ENCODE measurements around the gene QSOX1.

The QSOX1 gene

GRCh38 chr1:180187626-180188025 lies 33.0 kb downstream of the QSOX1 start:
- no peak for ATAC-seq
- H3K36me3 Mint-ChIP-seq: peaks cover 92% of the 10 kb centered on the region
- H3K4me3 Mint-ChIP-seq: no peak overlapping the region
- no peaks in the 10 kb centered on the region for H3K4me1 Mint-ChIP-seq
- H3K27ac Mint-ChIP-seq: no peak overlapping the region
- H3K9me3 Mint-ChIP-seq: no peaks in the 10 kb centered on the region
- H3K27me3 Mint-ChIP-seq: no peaks in the 10 kb centered on the region

GRCh38 chr1:180188091-180188506 lies 33.4 kb downstream of the QSOX1 start:
- no peak for ATAC-seq
- Mint-ChIP-seq H3K4me1 (no peaks in the 10 kb centered on the region), H3K36me3 (peaks cover 92% of the 10 kb centered on the region), H3K4me3 (no peak overlapping the region), H3K27ac (no peak overlapping the region), H3K9me3 (no peaks in the 10 kb centered on the region), H3K27me3 (no peaks in the 10 kb centered on the region)

- ATAC-seq: no peak
- no peak overlapping the region for H3K4me3 Mint-ChIP-seq
- H3K27me3 Mint-ChIP-seq: no peaks in the 10 kb centered on the region
- no peaks in the 10 kb centered on the region for H3K4me1 Mint-ChIP-seq
- peaks cover 92% of the 10 kb centered on the region for H3K36me3 Mint-ChIP-seq
- no peak overlapping the region for H3K27ac Mint-ChIP-seq
- no peaks in the 10 kb centered on the region for H3K9me3 Mint-ChIP-seq
Observed at GRCh38 chr1:180188684-180189175, 34.1 kb downstream of the QSOX1 start.

GRCh38 chr1:180190091-180190490 lies 35.4 kb downstream of the QSOX1 start:
- H3K4me1 Mint-ChIP-seq: no peaks in the 10 kb centered on the region
- H3K4me3 Mint-ChIP-seq: no peak overlapping the region
- no peak overlapping the region for H3K27ac Mint-ChIP-seq
- H3K27me3 Mint-ChIP-seq: no peaks in the 10 kb centered on the region
- no peaks in the 10 kb centered on the region for H3K9me3 Mint-ChIP-seq
- peaks cover 89% of the 10 kb centered on the region for H3K36me3 Mint-ChIP-seq
- no peak for ATAC-seq

- Mint-ChIP-seq H3K9me3 (no peaks in the 10 kb centered on the region), H3K36me3 (peaks cover 88% of the 10 kb centered on the region), H3K4me3 (no peak overlapping the region), H3K4me1 (no peaks in the 10 kb centered on the region), H3K27ac (no peak overlapping the region), H3K27me3 (no peaks in the 10 kb centered on the region)
- ATAC-seq: no peak
Observed at GRCh38 chr1:180192172-180192571, 37.5 kb downstream of the QSOX1 start.

GRCh38 chr1:180193141-180194047 lies 38.7 kb downstream of the QSOX1 start:
- H3K9me3 Mint-ChIP-seq: no peaks in the 10 kb centered on the region
- no peak overlapping the region for H3K27ac Mint-ChIP-seq
- peaks cover 88% of the 10 kb centered on the region for H3K36me3 Mint-ChIP-seq
- H3K4me1 Mint-ChIP-seq: no peaks in the 10 kb centered on the region
- H3K4me3 Mint-ChIP-seq: no peak overlapping the region
- no peaks in the 10 kb centered on the region for H3K27me3 Mint-ChIP-seq
- ATAC-seq: no peak

- Mint-ChIP-seq H3K4me1 (no peaks in the 10 kb centered on the region), H3K9me3 (no peaks in the 10 kb centered on the region), H3K36me3 (peaks cover 83% of the 10 kb centered on the region), H3K27ac (no peak overlapping the region), H3K27me3 (no peaks in the 10 kb centered on the region), H3K4me3 (no peak overlapping the region)
- ATAC-seq: no peak
Observed at GRCh38 chr1:180194048-180194425, 39.4 kb downstream of the QSOX1 start.

GRCh38 chr1:180194546-180195207 lies 40.0 kb downstream of the QSOX1 start:
- ATAC-seq: no peak
- Mint-ChIP-seq H3K4me3 (no peak overlapping the region), H3K27me3 (no peaks in the 10 kb centered on the region), H3K9me3 (no peaks in the 10 kb centered on the region), H3K36me3 (peaks cover 83% of the 10 kb centered on the region), H3K27ac (no peak overlapping the region), H3K4me1 (no peaks in the 10 kb centered on the region)

- Mint-ChIP-seq H3K27me3 (no peaks in the 10 kb centered on the region), H3K4me1 (no peaks in the 10 kb centered on the region), H3K36me3 (peaks cover 75% of the 10 kb centered on the region), H3K4me3 (no peak overlapping the region), H3K9me3 (no peaks in the 10 kb centered on the region), H3K27ac (no peak overlapping the region)
- no peak for ATAC-seq
Observed at GRCh38 chr1:180195401-180195800, 40.7 kb downstream of the QSOX1 start.

GRCh38 chr1:180195916-180196315 lies 41.2 kb downstream of the QSOX1 start:
- ATAC-seq: no peak
- H3K36me3 Mint-ChIP-seq: peaks cover 71% of the 10 kb centered on the region
- no peaks in the 10 kb centered on the region for H3K27me3 Mint-ChIP-seq
- no peak overlapping the region for H3K4me3 Mint-ChIP-seq
- no peak overlapping the region for H3K27ac Mint-ChIP-seq
- no peaks in the 10 kb centered on the region for H3K4me1 Mint-ChIP-seq
- no peaks in the 10 kb centered on the region for H3K9me3 Mint-ChIP-seq

- no peak overlapping the region for H3K4me3 Mint-ChIP-seq
- ATAC-seq: no peak
- H3K9me3 Mint-ChIP-seq: no peaks in the 10 kb centered on the region
- H3K4me1 Mint-ChIP-seq: no peaks in the 10 kb centered on the region
- peaks cover 65% of the 10 kb centered on the region for H3K36me3 Mint-ChIP-seq
- no peak overlapping the region for H3K27ac Mint-ChIP-seq
- no peaks in the 10 kb centered on the region for H3K27me3 Mint-ChIP-seq
Observed at GRCh38 chr1:180196436-180197003, 41.9 kb downstream of the QSOX1 start.

- Mint-ChIP-seq H3K4me1 (no peaks in the 10 kb centered on the region), H3K36me3 (peaks cover 58% of the 10 kb centered on the region)
Observed at GRCh38 chr1:180197231-180197630, 42.6 kb downstream of the QSOX1 start.

GRCh38 chr1:180198196-180198595 lies 43.5 kb downstream of the QSOX1 start:
- Mint-ChIP-seq H3K27me3 (no peaks in the 10 kb centered on the region), H3K4me3 (no peak overlapping the region), H3K27ac (no peak overlapping the region), H3K9me3 (no peaks in the 10 kb centered on the region), H3K36me3 (peaks cover 48% of the 10 kb centered on the region), H3K4me1 (no peaks in the 10 kb centered on the region)
- ATAC-seq: no peak

More at GRCh38 chr1:180197231-180197630, 42.6 kb downstream of the QSOX1 start:
- no peak overlapping the region for H3K4me3 Mint-ChIP-seq
- no peak overlapping the region for H3K27ac Mint-ChIP-seq
- H3K27me3 Mint-ChIP-seq: no peaks in the 10 kb centered on the region
- no peak for ATAC-seq
- no peaks in the 10 kb centered on the region for H3K9me3 Mint-ChIP-seq

- peaks cover 44% of the 10 kb centered on the region for H3K36me3 Mint-ChIP-seq
- H3K27ac Mint-ChIP-seq: no peak overlapping the region
- H3K9me3 Mint-ChIP-seq: no peaks in the 10 kb centered on the region
- H3K4me1 Mint-ChIP-seq: no peaks in the 10 kb centered on the region
- no peaks in the 10 kb centered on the region for H3K27me3 Mint-ChIP-seq
- no peak for ATAC-seq
- no peak overlapping the region for H3K4me3 Mint-ChIP-seq
Observed at GRCh38 chr1:180198611-180199010, 43.9 kb downstream of the QSOX1 start.

GRCh38 chr1:180199018-180199417 lies 44.3 kb downstream of the QSOX1 start:
- no peak for ATAC-seq
- Mint-ChIP-seq H3K4me3 (no peak overlapping the region), H3K9me3 (no peaks in the 10 kb centered on the region), H3K36me3 (peaks cover 40% of the 10 kb centered on the region), H3K4me1 (no peaks in the 10 kb centered on the region), H3K27me3 (no peaks in the 10 kb centered on the region), H3K27ac (no peak overlapping the region)

Data from stimulated activated memory B cell treated with anti-CD40 and anti-IgM and Interleukin-4, amounts not matched to agents 10 μg/mL and 1 μg/mL and 100 μg/mL, for 72 hours (primary cell).